ENCODE results near the gene CALHM2. TPM values are rescaled to one million over a fixed set of nuclear protein-coding genes. Genes with fewer than 3 reads are reported as not detected.

CALHM2 gene
- total RNA-seq, 2 donors from 2014 or later: 98.4 to 113 TPM

GRCh38 chr10:103497161-103497915, 45.2 kb upstream of the CALHM2 start:
- Histone ChIP-seq H3K4me1 (ENCODE audit: control insufficient read depth in 1 of 2, low read depth in 2 of 2) (peaks cover 5 to 18% of the 10 kb centered on the region in 2 donors), H3K4me3 (no peak overlapping the region), H3K9me3 (no peaks in the 10 kb centered on the region), H3K36me3 (no peaks in the 10 kb centered on the region), H3K27ac (no peak overlapping the region), H3K27me3 (replicated peaks; ENCODE audit: insufficient read depth) (no peaks in the 10 kb centered on the region)
- ATAC-seq (ENCODE audit: insufficient number of reproducible peaks, low FRiP score, low read depth): no peak
- TF ChIP-seq CTCF (IDR thresholded peaks at IDR 0.05): no peak
- DNase-seq (ENCODE audit: low spot score): no peak

GRCh38 chr10:103495321-103495720, 43.2 kb upstream of the CALHM2 start:
- no peak overlapping the region for H3K27ac ChIP-seq

GRCh38 chr10:103493916-103494877, 42.0 kb upstream of the CALHM2 start:
- no peak overlapping the region for H3K27ac ChIP-seq
- no peak for DNase-seq (ENCODE audit: low spot score)

More at GRCh38 chr10:103495321-103495720, 43.2 kb upstream of the CALHM2 start:
- ATAC-seq (ENCODE audit: insufficient number of reproducible peaks, low FRiP score, low read depth): no peak
- Histone ChIP-seq H3K9me3 (no peaks in the 10 kb centered on the region), H3K27me3 (replicated peaks; ENCODE audit: insufficient read depth) (no peaks in the 10 kb centered on the region), H3K36me3 (no peaks in the 10 kb centered on the region), H3K4me3 (no peak overlapping the region), H3K4me1 (ENCODE audit: control insufficient read depth in 1 of 2, low read depth in 2 of 2) (peaks cover 5 to 18% of the 10 kb centered on the region in 2 donors)
- no peak for TF ChIP-seq CTCF (IDR thresholded peaks at IDR 0.05)
- DNase-seq (ENCODE audit: low spot score): no peak

GRCh38 chr10:103493362-103493915, 41.3 kb upstream of the CALHM2 start, which contains the start of gene NEURL1:
Gene NEURL1, plus strand, starts transcription at chr10:103493705. Its CDS starts 683 bp downstream, at chr10:103494388.
- DNase-seq (ENCODE audit: low spot score): no peak

More at GRCh38 chr10:103493916-103494877, 42.0 kb upstream of the CALHM2 start:
- no peak for TF ChIP-seq CTCF (IDR thresholded peaks at IDR 0.05)
- Histone ChIP-seq H3K27me3 (replicated peaks; ENCODE audit: insufficient read depth) (no peaks in the 10 kb centered on the region), H3K9me3 (no peaks in the 10 kb centered on the region), H3K4me3 (peak overlapping the region; percentile 80), H3K36me3 (no peaks in the 10 kb centered on the region), H3K4me1 (ENCODE audit: control insufficient read depth in 1 of 2, low read depth in 2 of 2) (peaks cover 5 to 18% of the 10 kb centered on the region in 2 donors)
- ATAC-seq (ENCODE audit: insufficient number of reproducible peaks, low FRiP score, low read depth): no peak

More at GRCh38 chr10:103493362-103493915, 41.3 kb upstream of the CALHM2 start, which contains the start of gene NEURL1:
- Histone ChIP-seq H3K36me3 (no peaks in the 10 kb centered on the region), H3K27ac (no peak within 1 kb of the TSS), H3K4me1 (ENCODE audit: control insufficient read depth in 1 of 2, low read depth in 2 of 2) (peaks cover 5 to 18% of the 10 kb centered on the region in 2 donors), H3K27me3 (replicated peaks; ENCODE audit: insufficient read depth) (no peaks in the 10 kb centered on the region), H3K4me3 (peak within 1 kb of the TSS; percentile 80), H3K9me3 (no peaks in the 10 kb centered on the region)
- no peak for ATAC-seq (ENCODE audit: insufficient number of reproducible peaks, low FRiP score, low read depth)
- TF ChIP-seq CTCF (IDR thresholded peaks at IDR 0.05): no peak
